HG03060 (cell line): ENCODE data around the gene OVOL1.

Experiments used
- ATAC-seq: cut with Tn5 transposase; IDR thresholded peaks from one replicate; pipeline ENCODE4 v1.9.1; 2021; ENCODE audit warnings: low read depth, moderate number of reproducible peaks; ENCODE audit not compliant: unreplicated experiment

Gene OVOL1

DNA sequence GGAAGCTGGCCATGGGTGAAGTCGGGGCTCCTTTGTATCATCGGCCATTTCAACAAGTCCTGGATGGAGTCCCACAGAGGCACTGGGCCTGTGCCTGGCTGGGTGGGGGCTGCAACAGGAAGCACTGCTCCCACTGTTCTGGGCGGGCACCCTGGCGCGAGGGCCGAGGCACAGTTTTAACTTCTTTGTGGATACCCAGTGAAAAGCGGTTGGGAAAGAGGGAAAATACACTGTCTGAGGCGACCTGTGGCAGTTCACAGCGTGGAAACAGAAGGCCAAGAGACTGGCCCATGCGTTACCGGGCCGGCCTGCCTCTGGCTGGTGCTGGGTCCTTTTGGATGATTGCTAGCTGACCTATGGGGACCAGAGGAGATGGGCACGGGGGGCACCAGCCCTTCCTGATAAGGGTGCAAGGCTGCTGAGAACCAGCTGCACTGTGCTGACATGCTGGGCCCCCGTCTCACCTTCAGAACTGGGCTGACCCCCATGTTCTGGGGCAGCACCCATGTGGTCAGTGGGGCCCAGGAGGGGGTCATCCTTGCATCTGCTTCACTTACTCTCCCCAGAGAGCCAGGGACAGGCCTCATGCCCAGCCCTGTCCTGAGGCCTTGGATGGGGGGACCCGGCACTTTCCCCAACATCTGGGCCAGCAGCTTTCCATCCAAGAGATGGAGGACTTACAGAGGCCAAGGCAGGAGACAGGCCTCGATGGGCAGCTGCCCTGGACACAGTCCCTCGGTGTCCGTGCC lies 4.2 kb downstream of the OVOL1 start:
- ATAC-seq: no peak

DNA sequence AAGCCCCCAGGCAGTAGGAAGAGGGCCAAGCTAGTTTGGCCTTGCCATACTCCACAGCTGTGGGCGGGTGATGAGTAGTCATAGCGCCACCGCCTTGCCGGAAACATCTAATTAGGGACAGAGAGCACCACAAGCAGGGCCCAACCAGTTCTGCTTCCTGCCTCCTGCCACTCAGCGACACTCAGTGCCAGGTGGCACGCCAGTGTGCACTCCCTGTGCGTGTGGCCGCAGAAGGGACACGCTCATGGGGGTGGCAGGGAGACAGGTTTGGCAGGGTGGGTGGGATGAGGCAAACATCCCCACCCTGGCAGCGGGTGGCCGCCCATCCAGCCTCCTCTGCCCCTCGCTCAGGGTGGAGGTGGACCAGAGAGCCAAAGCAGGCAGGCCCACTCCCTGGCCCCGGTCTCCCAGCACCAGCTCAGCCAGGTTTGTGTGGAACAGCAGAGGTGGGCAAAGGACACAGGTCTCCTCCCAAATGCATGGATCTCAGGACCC lies 4.9 kb downstream of the OVOL1 start:
- ATAC-seq: peak; percentile 49

DNA sequence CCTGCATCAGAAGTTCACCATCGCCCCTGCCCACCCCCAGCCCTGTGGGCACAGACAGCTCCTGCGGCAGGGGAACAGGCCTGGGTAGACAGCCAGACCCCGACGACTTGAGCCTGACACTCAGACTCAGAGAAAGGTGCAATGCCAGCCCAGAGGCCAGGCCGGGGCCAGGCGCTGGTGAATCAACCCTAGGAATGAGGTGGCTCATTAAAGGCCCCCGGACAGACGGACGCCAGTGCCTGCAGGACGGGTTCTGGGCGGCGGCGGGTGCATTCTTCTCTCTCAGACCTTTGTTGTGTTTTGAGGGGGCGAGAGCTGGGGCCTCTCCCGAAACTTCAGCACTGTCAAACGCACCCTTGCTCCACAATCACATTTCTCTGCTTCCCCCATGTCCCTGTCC lies 5.6 kb downstream of the OVOL1 start:
- no peak for ATAC-seq

- ATAC-seq: no peak
These were observed 6.3 kb downstream of the OVOL1 start for GRCh38 chr11:65793144-65793581.

GRCh38 chr11:65793625-65794400 lies 7.0 kb downstream of the OVOL1 start:
- no peak for ATAC-seq

GRCh38 chr11:65794570-65795510 lies 8.0 kb downstream of the OVOL1 start:
- ATAC-seq: no peak

DNA sequence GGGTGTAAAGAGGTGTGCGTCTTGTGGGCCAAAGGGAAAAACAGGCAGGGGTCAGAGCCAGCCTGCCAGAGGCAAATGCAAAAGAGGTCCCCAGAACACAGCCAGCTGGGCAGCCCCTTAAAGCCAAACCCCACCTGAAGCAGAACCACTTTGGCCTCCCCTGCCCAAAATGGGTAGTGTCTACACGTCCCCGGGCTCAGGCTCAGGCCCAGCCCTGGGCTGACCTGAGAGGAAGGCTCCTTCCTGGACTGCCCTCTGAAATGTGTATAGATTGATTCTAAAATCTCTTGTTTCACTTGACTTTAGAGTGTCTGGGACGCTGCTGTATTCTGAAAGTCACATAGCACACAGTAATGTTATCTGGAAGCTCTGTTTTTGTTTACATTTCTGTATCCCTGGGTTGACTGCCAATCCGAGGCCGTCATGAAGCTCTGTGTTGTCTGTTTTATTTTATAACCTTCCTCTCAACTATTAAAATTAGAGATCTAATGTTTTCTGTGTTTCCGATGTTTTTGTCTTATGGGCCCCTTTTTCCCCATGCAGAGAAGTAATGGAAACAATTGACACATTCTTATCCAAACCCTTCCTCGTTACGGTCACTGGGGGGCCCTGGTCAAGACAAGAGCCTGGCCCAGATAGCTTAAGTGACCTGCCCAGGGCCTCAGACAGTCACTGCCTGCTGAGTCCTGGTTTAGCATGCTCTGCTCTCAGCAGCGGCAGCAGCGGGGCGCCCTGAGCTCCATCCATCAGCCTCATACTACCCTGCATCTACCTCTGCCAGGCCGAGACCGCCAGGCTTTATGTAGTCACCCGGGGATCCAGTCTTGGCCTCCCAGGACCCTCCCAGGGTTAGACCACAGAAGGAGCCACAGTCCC lies 10.1 kb downstream of the OVOL1 start:
- ATAC-seq: no peak

DNA sequence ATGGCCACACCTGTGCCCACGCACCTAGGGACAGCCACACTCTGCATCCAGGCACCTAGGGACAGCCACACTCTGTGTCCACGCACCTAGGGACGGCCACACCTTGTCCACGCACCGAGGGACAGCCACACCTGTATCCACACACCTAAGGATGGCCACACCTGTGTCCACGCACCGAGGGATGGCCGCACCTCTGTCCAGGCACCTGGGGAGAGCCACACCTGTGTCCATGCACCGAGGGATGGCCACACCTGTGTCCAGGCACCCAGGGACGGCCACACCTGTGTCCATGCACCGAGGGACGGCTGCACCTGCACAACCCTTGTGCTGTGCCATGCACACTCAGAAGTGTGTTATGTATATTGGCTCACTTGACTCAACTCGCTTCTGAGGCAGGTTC lies 10.8 kb downstream of the OVOL1 start:
- no peak for ATAC-seq

GRCh38 chr11:65798882-65799281 lies 12.0 kb downstream of the OVOL1 start:
- no peak for ATAC-seq

- no peak for ATAC-seq
These were observed 14.5 kb downstream of the OVOL1 start for GRCh38 chr11:65801153-65801987.

DNA sequence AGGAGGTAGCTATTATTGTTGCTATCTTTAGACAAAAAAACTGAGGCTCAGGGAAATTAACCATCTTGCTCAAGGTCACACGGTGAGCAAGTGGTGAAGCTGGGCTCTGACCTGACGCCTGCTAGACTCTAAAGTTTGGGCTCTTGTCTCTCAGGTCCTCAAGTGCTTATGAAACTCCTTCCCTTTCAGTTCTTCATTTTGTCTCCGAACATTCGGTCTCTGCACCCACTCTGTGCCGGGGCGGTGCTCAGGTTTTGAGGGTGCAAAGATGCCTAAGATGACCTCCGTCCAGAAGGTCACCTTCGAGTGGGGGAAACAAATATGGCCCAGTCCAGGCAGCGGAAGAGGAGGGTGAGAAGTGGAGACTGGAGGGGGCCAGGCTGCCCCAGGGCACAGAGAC lies 16.0 kb downstream of the OVOL1 start:
- peak; percentile 60 for ATAC-seq

DNA sequence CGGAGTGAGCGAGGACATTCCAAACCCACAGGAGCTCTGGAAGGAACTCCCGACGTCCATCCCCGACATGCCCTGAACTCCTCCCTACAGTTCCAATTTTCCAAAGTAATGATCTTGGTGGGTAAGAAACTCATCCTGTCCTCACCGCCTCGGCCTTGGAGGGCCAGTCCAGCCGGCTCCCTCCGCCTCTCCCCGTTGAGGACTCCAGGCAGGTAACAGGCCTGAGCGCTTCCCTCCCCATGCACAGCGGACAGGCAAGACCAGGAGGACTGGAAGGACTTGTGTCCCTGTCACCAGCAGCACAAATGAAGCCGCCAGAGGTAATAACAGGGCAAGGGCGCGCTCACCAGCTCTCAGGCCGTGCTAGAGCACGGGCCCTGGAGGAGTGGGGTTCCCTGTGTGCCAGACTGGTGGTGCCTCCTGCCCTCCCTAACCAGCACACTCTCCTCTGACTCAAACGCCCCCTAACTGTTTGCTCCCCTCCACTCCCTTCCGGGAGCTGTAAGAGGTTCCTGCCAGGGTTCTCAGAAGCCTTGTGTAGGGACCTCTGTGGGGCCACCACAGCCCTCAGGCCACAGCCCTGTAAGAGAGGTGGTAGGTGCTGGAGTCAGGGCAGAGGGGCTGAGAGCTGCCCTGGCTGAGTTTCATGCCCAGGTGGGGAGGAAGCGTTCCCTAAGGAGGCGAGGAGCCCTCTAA lies 17.1 kb downstream of the OVOL1 start:
- ATAC-seq: no peak

GRCh38 chr11:65806979-65807378 lies 20.1 kb downstream of the OVOL1 start:
- no peak for ATAC-seq

GRCh38 chr11:65808744-65809341 lies 22.0 kb downstream of the OVOL1 start:
- no peak for ATAC-seq

- ATAC-seq: no peak
These were observed 22.6 kb downstream of the OVOL1 start for GRCh38 chr11:65809496-65809895.

- ATAC-seq: no peak
These were observed 23.4 kb downstream of the OVOL1 start for GRCh38 chr11:65810046-65810868.
